ENCODE results near the gene COG4.

The COG4 gene

DNA sequence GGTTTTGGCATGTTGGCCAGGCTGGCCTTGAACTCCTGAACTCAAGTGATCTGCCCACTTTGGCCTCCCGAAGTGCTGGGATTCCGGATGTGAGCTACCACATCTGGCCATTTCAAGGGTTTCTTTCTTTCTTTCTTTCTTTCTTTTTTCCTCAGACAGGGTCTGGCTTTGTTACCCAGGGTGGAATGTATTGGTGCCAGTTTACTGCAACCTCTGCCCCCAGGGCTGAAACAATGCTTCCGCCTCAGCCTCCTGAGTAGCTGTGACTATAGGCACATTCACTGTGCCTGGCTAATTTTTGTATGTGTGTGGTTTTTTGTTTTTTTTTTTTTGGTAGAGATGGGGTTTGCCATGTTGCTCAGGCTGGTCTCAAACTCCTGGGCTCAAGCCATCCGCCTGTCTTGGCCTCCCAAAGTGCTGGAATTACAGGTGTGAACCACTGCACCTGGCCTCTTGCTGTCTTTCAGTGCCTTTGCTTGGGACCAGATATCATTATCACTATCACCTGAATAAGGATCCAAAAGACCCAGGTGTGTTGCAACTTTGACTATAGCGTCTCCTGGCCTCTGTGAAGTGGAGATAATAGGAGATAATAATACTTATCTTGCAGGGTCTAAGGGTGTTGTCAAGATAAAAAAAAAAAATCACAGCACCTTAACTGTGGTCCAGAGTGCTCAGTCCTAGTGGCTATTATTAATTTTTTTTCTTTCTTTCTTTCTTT, 65.7 kb downstream of the COG4 start (continued):
- TF ChIP-seq ZNF549 (tag by site-specific recombination; IDR thresholded peaks at IDR 0.05): no peak

DNA sequence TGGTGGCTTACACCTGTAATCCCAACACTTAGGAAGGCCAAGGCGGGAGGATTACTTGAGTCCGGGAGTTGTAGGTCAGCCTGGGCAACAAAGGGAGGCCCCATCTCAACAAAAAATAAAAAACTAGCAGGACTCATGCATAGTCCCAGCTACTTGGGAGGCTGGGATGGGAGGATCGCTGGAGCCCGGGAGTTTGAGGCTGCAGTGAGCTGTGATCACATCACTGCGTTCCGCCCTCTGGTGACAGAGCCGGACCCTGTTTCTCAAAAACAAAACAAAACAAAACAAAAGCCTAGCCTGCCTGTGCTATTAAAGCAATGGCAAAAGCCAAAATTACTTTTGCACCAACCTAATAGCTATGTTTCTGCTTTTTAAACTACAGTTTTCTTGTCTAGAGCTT, 67.4 kb downstream of the COG4 start:
- ChIA-PET CTCF (interaction anchor here (0.6 to 1.2 kb wide), 4 partner anchors 55 to 68 kb away, joined by 3 to 5 read pairs (median 4); no protein-coding TSS in a partner anchor), POLR2A (interaction anchor here (1.1 to 3.8 kb wide), 2 partner anchors 16 to 75 kb away, joined by 3 to 31 read pairs; partner anchors contain the start of gene ST3GAL2)
- TF ChIP-seq ZFP41 (tag by site-specific recombination; IDR thresholded peaks at IDR 0.05; ENCODE audit: borderline replicate concordance) (no peak), FEZF1 (tag by site-specific recombination; IDR thresholded peaks at IDR 0.05) (no peak), ZNF341 (tag by site-specific recombination; IDR thresholded peaks at IDR 0.05; ENCODE audit: low read depth) (no peak)
- TF ChIP-seq, protein P1, sequence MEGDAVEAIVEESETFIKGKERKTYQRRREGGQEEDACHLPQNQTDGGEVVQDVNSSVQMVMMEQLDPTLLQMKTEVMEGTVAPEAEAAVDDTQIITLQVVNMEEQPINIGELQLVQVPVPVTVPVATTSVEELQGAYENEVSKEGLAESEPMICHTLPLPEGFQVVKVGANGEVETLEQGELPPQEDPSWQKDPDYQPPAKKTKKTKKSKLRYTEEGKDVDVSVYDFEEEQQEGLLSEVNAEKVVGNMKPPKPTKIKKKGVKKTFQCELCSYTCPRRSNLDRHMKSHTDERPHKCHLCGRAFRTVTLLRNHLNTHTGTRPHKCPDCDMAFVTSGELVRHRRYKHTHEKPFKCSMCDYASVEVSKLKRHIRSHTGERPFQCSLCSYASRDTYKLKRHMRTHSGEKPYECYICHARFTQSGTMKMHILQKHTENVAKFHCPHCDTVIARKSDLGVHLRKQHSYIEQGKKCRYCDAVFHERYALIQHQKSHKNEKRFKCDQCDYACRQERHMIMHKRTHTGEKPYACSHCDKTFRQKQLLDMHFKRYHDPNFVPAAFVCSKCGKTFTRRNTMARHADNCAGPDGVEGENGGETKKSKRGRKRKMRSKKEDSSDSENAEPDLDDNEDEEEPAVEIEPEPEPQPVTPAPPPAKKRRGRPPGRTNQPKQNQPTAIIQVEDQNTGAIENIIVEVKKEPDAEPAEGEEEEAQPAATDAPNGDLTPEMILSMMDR (tag by site-specific recombination; IDR thresholded peaks at IDR 0.05): peak; percentile 9; the same call in 1 of the 2 replicates
- no peaks in the 10 kb centered on the region for H3K9me3 ChIP-seq (ENCODE audit: control insufficient read depth, insufficient read depth, low read depth, low read length)
- no peak overlapping the region for H3K4me3 ChIP-seq (ENCODE audit: low read depth, low read length)
- no peaks in the 10 kb centered on the region; a peak in 1 of 3 replicates for H3K36me3 ChIP-seq (ENCODE audit: control insufficient read depth in 2 of 2, insufficient read depth in 1 of 2, low read length in 2 of 2)
- H3K4me1 ChIP-seq (ENCODE audit: control insufficient read depth, insufficient read depth, low read length): no peaks in the 10 kb centered on the region
- H3K27ac ChIP-seq (ENCODE audit: extremely low read depth, low read depth, low read length): no peak overlapping the region

DNA sequence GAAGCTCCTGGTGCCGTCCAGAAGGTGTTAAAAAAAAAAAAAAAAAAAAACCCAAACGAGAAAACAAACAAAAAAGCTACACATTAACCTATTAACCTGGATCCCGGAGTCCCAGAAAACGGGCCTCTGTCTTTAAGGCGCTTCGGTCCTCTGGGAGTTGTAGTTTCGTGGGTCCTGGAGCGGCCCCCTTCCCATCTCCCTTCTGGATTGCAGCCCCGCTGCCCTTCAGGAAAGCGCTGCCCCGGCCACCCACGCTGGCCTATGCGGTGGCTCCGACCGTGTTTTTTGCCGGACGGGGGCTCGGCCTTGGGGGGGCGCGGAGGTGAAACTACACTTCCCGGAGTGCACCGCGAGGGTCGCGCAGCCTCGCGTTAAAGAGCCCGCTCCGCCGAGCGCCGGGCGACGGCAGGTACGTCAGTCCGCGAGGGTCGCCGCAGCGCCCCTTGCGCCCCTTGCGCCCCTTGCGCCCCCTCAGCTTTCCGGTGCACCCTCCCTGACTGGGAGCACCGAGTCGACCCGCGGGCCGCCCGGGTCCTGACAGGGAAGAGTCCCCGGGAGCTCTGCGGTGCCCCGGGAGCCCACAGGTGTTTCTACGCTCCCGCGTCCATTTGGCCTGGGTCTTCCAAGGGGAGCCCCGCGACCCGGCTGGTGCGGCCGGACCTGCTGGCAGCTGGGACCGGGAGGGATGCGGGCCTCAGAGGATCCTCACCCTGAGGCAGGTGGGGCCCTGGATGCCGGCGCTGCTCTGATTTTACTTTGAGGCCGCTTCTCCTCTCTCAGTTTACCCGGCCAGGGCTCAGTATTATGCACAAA, 68.9 kb downstream of the COG4 start, which contains the start of gene FCSK:
TSS of gene FCSK (plus strand) at position 374 of the 813 bp plus-strand sequence. CDS start 8,596 bp downstream, outside the sequence.
- Histone ChIP-seq H3K27ac (ENCODE audit: extremely low read depth, low read depth, low read length) (peak within 1 kb of the TSS; percentile 98), H3K9me3 (ENCODE audit: control insufficient read depth, insufficient read depth, low read depth, low read length) (no peaks in the 10 kb centered on the region), H3K36me3 (ENCODE audit: control insufficient read depth in 2 of 2, insufficient read depth in 1 of 2, low read length in 2 of 2) (no peaks in the 10 kb centered on the region; a peak in 1 of 3 replicates), H3K4me3 (ENCODE audit: low read depth, low read length) (peak within 1 kb of the TSS; percentile 89), H3K4me1 (ENCODE audit: control insufficient read depth, insufficient read depth, low read length) (no peaks in the 10 kb centered on the region)
- CTCF ChIA-PET: interaction anchor here (0.6 to 2.0 kb wide), 7 partner anchors 15 to 1303 kb away, joined by 3 to 9 read pairs (median 4); partner anchors contain the start of gene ST3GAL2
- POLR2A ChIA-PET: interaction anchor here (0.5 to 3.8 kb wide), 9 partner anchors 14 to 165 kb away, joined by 3 to 31 read pairs (median 5); partner anchors contain the start of genes COG4 and ST3GAL2
- TF ChIP-seq ZNF169 (tag by site-specific recombination; IDR thresholded peaks at IDR 0.05) (no peak), ZNF114 (tag by site-specific recombination; IDR thresholded peaks at IDR 0.05) (no peak), ZNF747 (tag by site-specific recombination; IDR thresholded peaks at IDR 0.05) (no peak), ZNF324 (tag by site-specific recombination; IDR thresholded peaks at IDR 0.05) (no peak; the same call in 1 of the 2 replicates), ZNF416 (tag by site-specific recombination; IDR thresholded peaks at IDR 0.05) (no peak), ZNF146 (tag by site-specific recombination; IDR thresholded peaks at IDR 0.05) (no peak), BCL11A (tag by site-specific recombination; IDR thresholded peaks at IDR 0.05; ENCODE audit: low read depth) (no peak), ZNF433 (tag by site-specific recombination; IDR thresholded peaks at IDR 0.05; ENCODE audit: low read depth) (no peak), ZNF792 (tag by site-specific recombination; IDR thresholded peaks at IDR 0.05) (no peak), ZNF223 (tag by site-specific recombination; IDR thresholded peaks at IDR 0.05) (no peak)
- TF ChIP-seq, protein P2, sequence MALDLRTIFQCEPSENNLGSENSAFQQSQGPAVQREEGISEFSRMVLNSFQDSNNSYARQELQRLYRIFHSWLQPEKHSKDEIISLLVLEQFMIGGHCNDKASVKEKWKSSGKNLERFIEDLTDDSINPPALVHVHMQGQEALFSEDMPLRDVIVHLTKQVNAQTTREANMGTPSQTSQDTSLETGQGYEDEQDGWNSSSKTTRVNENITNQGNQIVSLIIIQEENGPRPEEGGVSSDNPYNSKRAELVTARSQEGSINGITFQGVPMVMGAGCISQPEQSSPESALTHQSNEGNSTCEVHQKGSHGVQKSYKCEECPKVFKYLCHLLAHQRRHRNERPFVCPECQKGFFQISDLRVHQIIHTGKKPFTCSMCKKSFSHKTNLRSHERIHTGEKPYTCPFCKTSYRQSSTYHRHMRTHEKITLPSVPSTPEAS (tag by site-specific recombination; IDR thresholded peaks at IDR 0.05): no peak
- TF ChIP-seq, protein P3, sequence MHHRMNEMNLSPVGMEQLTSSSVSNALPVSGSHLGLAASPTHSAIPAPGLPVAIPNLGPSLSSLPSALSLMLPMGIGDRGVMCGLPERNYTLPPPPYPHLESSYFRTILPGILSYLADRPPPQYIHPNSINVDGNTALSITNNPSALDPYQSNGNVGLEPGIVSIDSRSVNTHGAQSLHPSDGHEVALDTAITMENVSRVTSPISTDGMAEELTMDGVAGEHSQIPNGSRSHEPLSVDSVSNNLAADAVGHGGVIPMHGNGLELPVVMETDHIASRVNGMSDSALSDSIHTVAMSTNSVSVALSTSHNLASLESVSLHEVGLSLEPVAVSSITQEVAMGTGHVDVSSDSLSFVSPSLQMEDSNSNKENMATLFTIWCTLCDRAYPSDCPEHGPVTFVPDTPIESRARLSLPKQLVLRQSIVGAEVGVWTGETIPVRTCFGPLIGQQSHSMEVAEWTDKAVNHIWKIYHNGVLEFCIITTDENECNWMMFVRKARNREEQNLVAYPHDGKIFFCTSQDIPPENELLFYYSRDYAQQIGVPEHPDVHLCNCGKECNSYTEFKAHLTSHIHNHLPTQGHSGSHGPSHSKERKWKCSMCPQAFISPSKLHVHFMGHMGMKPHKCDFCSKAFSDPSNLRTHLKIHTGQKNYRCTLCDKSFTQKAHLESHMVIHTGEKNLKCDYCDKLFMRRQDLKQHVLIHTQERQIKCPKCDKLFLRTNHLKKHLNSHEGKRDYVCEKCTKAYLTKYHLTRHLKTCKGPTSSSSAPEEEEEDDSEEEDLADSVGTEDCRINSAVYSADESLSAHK (tag by site-specific recombination; IDR thresholded peaks at IDR 0.05): no peak; the same call in 1 of the 2 replicates
- TF ChIP-seq, protein P4, sequence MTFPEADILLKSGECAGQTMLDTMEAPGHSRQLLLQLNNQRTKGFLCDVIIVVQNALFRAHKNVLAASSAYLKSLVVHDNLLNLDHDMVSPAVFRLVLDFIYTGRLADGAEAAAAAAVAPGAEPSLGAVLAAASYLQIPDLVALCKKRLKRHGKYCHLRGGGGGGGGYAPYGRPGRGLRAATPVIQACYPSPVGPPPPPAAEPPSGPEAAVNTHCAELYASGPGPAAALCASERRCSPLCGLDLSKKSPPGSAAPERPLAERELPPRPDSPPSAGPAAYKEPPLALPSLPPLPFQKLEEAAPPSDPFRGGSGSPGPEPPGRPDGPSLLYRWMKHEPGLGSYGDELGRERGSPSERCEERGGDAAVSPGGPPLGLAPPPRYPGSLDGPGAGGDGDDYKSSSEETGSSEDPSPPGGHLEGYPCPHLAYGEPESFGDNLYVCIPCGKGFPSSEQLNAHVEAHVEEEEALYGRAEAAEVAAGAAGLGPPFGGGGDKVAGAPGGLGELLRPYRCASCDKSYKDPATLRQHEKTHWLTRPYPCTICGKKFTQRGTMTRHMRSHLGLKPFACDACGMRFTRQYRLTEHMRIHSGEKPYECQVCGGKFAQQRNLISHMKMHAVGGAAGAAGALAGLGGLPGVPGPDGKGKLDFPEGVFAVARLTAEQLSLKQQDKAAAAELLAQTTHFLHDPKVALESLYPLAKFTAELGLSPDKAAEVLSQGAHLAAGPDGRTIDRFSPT (tag by site-specific recombination; IDR thresholded peaks at IDR 0.05): no peak
- TF ChIP-seq, protein P5, sequence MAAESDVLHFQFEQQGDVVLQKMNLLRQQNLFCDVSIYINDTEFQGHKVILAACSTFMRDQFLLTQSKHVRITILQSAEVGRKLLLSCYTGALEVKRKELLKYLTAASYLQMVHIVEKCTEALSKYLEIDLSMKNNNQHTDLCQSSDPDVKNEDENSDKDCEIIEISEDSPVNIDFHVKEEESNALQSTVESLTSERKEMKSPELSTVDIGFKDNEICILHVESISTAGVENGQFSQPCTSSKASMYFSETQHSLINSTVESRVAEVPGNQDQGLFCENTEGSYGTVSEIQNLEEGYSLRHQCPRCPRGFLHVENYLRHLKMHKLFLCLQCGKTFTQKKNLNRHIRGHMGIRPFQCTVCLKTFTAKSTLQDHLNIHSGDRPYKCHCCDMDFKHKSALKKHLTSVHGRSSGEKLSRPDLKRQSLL (tag by site-specific recombination; IDR thresholded peaks at IDR 0.05): 0 out of 2 replicates have a peak, but pooled peaks have one; percentile 7
- TF ChIP-seq, protein P6, sequence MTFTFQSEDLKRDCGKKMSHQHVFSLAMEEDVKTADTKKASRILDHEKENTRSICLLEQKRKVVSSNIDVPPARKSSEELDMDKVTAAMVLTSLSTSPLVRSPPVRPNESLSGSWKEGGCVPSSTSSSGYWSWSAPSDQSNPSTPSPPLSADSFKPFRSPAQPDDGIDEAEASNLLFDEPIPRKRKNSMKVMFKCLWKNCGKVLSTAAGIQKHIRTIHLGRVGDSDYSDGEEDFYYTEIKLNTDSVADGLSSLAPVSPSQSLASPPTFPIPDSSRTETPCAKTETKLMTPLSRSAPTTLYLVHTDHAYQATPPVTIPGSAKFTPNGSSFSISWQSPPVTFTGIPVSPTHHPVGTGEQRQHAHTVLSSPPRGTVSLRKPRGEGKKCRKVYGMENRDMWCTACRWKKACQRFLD (tag by site-specific recombination; IDR thresholded peaks at IDR 0.05): no peak
